Spinal cord (tissue), 10 donors: ENCODE results near the gene RAB17. TPM values are rescaled to one million over a fixed set of nuclear protein-coding genes. Genes with fewer than 3 reads are reported as not detected.

Source experiments
- DNase-seq, 6 donors: peaks; one replicate each; pipeline versions ENCODE4 v3.0.0 to v3.0.0-alpha.2; 2013 to 2015; ENCODE audit warnings: low spot score in 6 of 6, low read depth in 4 of 6
- H3K27ac ChIP-seq: one replicate; pipeline ENCODE4 v1.5.1; 2013; ENCODE audit warnings: low read depth, low read length, control low read depth
- H3K27me3 ChIP-seq: one replicate; pipeline ENCODE4 v1.6.1; 2013; ENCODE audit warnings: low read length; ENCODE audit not compliant: control insufficient read depth, insufficient read depth
- H3K36me3 ChIP-seq: one replicate; pipeline ENCODE4 v1.6.1; 2013; ENCODE audit warnings: low read length; ENCODE audit not compliant: control insufficient read depth, insufficient read depth
- H3K4me1 ChIP-seq: one replicate; pipeline ENCODE4 v1.6.1; 2013; ENCODE audit warnings: low read length; ENCODE audit not compliant: control insufficient read depth, insufficient read depth
- H3K4me3 ChIP-seq: one replicate; pipeline ENCODE4 v1.5.1; 2013; ENCODE audit warnings: low read depth, low read length, control low read depth
- H3K9me3 ChIP-seq: one replicate; pipeline ENCODE4 v1.6.1; 2013; ENCODE audit warnings: low read length; ENCODE audit not compliant: control insufficient read depth, insufficient read depth
- WGBS: methylation state at CpG from one replicate; pipeline ENCODE4 v1.1.5; 2013; ENCODE audit warnings: missing lambda C conversion rate; ENCODE audit not compliant: insufficient coverage; 5-methylcytosine and 5-hydroxymethylcytosine counted together
- polyA plus RNA-seq, 2 donors: library from polyadenylated mRNA; unstranded; fragments of 120-200 nt; gene quantifications; one replicate each; pipeline ENCODE4 v1.2.1, GENCODE V29; 2013; ENCODE audit not compliant: insufficient read length in 2 of 2
- total RNA-seq, 2 donors: library from RNA; depleted of rRNA in 1 of 2; stranded (reverse); fragments of 120-200 nt in 1 of 2; fragments of >200 nt in 1 of 2; gene quantifications; one replicate each; pipeline versions ENCODE4 v1.2.3 to v1.2.4, GENCODE V29; 2013 to 2014
- donor health status: healthy.

Gene RAB17
- total and polyA plus RNA-seq, 4 donors = 0.38 to 4.2 (median 1.9) TPM

DNA sequence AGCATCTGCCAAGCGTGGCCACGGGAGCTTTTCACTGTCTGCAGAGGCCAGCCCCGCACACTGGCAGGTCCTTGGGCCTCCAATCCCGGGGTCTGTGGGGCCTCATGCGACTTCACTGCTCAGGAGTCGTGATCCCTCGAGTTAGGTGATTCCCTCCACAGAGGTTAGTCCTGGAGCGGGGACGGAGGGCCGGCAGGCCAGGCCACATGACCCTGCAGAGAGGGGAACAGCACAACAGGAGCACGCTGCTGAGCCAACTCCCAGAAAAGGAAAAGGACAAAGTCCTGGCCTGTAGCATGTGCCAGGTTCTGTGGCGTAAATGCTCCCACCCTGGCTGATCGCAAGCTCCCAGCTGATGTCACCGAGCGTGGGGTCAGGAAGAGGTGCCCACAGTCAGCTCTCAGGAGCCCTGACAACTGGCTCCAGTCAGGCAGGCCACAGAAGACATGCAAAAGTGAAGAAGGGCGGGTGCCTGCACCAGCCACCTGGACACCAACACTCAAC lies 39.4 kb downstream of the RAB17 start:
- WGBS = 89% methylated on average over 16 of the region's 16 CpGs
- H3K4me1 ChIP-seq = peaks cover 8% of the 10 kb centered on the region
- peaks cover 1% of the 10 kb centered on the region for H3K9me3 ChIP-seq
- DNase-seq = no peak
- H3K4me3 ChIP-seq = no peak overlapping the region
- H3K27ac ChIP-seq = no peak overlapping the region
- H3K27me3 ChIP-seq = peaks cover 2% of the 10 kb centered on the region
- H3K36me3 ChIP-seq = no peaks in the 10 kb centered on the region

DNA sequence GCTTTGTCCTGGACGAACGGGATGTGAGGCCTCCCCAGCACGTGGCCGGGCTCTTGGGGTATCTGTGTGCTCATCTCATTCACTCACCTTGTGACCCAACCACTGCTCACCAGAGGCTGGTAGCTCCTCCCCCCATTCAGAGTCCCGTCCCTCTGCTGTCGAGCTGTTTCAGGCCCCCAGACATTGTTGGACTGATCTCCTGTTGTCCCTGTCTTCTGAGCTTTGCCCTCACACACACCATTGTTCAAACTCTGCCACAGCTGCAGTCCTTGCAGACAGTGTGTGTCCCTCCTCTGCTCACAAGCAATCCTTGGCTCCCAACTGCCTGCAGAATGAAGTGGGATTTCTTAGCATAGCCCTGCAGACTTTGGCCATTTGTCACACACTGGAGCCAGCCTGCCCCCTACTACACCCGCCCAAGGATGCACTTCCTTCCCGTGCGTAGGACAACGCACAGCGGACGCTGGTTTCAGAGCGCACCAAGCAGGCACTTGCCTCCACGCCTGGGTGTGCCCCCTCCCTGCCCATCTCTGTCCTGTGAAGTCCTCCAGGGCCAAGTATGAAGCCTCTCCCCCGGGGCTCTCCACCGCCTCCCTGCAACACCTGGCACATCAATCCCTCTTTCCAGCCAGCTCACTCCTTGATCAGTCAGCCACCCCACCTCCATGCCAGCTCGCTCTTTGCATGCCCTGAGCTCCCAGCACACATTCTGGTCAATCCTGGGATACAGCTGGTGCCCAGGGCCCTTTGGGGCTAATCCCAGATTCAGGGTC lies 40.7 kb downstream of the RAB17 start:
- Histone ChIP-seq H3K4me3 (no peak overlapping the region), H3K36me3 (no peaks in the 10 kb centered on the region), H3K9me3 (no peaks in the 10 kb centered on the region), H3K27me3 (peaks cover 2% of the 10 kb centered on the region), H3K27ac (no peak overlapping the region), H3K4me1 (peaks cover 8% of the 10 kb centered on the region)
- 72% methylated on average over 17 of the region's 17 CpGs for WGBS
- DNase-seq = no peak

DNA sequence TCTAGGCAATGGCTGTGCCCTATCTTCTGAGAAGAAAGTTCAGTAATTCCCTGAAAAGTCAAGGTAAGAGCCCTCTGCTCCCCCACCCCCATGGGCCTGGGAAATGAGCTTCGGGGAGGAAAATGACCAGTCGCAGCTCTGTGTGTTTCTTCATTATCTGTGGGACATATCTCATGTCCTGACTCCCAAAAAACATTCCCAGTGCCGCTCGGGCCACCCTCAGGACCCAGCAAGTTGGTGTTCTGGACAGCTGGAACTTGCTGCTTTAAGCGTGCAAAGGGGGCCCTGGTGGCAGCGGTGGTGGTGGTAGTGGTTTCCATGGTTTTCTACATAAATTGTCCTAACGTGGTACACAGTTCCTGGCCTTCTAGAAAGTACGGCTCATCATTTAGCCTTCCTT lies 41.3 kb downstream of the RAB17 start:
- no peak for DNase-seq
- no peak overlapping the region for H3K4me3 ChIP-seq
- no peaks in the 10 kb centered on the region for H3K36me3 ChIP-seq
- WGBS = 66% methylated on average over 6 of the region's 8 CpGs
- peaks cover 2% of the 10 kb centered on the region for H3K27me3 ChIP-seq
- H3K9me3 ChIP-seq = no peaks in the 10 kb centered on the region
- peaks cover 8% of the 10 kb centered on the region for H3K4me1 ChIP-seq
- H3K27ac ChIP-seq = no peak overlapping the region

DNA sequence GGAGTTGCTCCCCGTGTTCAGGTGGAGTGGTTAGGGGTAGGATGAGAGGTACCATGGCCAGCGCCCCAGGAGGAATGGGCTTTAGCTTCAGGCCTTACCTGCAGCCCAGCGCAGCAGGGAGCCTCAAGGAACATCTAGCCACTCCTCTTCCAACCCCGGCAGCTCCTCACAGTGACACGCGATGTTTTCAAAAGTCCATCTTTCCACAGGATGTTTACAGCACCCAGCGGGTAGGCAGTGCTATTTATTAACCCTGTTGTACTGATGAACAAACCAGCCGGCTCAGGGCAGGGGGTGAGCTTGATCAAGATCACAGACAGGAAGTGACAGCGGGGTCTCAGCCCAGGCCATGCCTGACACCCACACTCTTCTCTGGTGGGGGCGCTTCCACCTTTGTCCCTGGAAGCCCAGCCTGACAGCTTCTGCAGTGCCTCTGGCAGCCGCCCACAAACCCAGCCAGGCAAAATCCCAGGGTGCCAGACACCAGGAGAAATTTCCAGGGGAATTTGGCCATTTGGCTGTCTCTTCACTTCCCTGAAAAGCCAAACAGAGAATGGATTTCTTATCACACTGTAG lies 42.6 kb downstream of the RAB17 start:
- no peaks in the 10 kb centered on the region for H3K36me3 ChIP-seq
- peaks cover 2% of the 10 kb centered on the region for H3K27me3 ChIP-seq
- peaks cover 8% of the 10 kb centered on the region for H3K4me1 ChIP-seq
- peak in 1 of 6 donors; percentile 19 for DNase-seq
- 58% methylated on average over 8 of the region's 11 CpGs for WGBS
- no peak overlapping the region for H3K4me3 ChIP-seq
- H3K9me3 ChIP-seq = no peaks in the 10 kb centered on the region
- no peak overlapping the region for H3K27ac ChIP-seq

DNA sequence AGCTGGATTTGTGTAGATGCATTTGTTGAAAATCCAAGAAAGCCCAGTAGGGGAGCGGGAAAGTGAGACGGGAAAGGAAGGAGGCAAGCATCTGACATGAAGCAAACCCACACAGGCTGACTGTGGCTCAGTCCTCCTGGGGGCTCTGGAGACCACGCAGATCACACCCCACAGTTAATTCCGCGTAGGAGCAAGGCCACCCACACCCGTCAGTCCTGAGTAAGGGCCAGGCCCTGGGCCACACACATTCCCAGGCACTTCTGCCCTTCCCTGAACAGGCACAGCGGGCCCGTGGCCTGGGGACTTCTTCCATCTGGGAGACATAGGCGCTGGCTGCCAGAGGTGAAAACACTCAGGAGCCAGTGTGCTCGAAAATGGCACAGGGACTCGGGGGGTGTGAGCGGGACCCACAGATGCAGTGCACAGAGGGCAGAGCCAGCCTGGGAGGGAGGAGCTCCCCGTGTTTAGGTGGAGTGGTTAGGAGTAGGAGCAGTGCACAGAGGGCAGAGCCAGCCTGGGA lies 43.6 kb downstream of the RAB17 start:
- 86% methylated on average over 6 of the region's 13 CpGs for WGBS
- Histone ChIP-seq H3K27ac (no peak overlapping the region), H3K9me3 (no peaks in the 10 kb centered on the region), H3K4me1 (peaks cover 8% of the 10 kb centered on the region), H3K27me3 (peaks cover 2% of the 10 kb centered on the region), H3K36me3 (no peaks in the 10 kb centered on the region), H3K4me3 (no peak overlapping the region)
- DNase-seq = no peak

DNA sequence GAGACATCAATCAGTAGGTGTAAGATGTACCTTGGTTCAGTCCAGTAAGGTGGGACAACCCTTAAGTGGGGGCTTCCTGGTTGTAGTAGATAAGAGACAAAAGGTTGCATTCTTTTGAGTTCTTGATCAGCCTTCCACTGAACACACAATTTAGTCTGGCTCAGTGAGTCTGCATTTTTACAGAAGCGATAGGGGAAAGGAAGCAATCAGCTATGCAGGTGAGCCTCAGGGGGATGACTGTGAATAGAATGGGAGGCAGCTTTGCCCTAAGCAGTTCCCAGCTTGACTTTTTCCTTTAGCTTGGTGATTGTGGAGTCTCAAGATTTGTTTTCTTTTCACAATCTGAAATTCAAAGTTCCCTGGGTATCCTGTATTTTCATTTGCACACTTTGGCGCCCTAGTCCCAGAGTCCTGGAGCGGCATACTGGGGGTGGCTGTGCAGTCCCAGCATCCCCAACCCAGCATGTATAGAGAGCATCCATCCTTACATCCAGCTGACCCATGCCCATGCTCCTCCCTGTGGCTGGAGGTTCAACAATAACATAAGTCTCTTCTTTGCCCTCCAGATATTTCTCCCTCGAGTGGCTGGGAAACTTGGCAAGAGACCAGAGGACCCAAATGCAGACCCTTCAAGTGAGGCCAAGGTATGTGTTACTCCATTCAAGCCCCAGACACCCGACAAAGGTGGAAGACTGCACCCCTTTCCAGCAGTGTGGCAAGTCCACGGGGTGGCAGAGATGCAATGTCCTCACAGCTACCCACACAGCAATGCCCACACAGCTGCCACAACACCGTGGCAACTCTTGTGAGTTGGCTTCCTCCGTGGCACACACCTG lies 44.3 kb downstream of the RAB17 start:
- Histone ChIP-seq H3K27me3 (peaks cover 2% of the 10 kb centered on the region), H3K4me3 (no peak overlapping the region), H3K4me1 (peaks cover 10% of the 10 kb centered on the region), H3K9me3 (no peaks in the 10 kb centered on the region), H3K36me3 (no peaks in the 10 kb centered on the region), H3K27ac (no peak overlapping the region)
- 71% methylated on average over 6 of the region's 8 CpGs for WGBS
- peak in 1 of 6 donors; percentile 36 for DNase-seq

DNA sequence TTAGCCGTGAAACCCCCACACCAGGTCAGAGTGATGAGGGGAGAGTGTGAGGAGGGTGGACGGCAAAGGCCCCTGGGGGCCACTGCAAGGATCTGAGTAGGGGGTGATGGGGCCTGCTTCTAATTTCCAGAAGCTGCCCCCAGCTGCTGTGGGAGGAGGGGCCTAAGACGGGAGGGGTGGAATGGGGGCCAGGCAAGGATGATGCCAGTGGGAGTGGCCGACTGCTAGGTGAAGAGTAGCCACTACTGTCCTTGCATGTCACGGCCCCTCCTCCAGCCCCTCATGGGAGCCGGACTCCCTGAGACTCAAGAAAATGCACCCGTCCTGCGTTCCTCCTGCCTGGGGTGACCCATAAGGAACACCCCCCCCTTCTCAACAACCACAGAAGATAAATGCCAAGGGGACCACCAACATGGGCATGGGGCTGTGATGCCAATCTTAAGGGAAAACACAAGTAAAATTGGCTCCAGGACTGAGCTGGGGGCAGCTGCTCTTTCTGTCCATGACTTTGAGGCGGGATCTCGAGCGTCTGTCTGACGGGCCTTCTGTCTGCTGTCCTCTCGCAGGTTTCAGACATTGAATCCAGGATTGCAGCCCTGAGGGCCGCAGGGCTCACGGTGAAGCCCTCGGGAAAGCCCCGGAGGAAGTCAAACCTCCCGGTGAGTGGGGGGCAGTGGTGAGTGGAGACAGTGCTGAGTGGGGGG lies 48.4 kb downstream of the RAB17 start:
- Histone ChIP-seq H3K9me3 (no peaks in the 10 kb centered on the region), H3K36me3 (no peaks in the 10 kb centered on the region), H3K4me3 (no peak overlapping the region), H3K27me3 (no peaks in the 10 kb centered on the region), H3K4me1 (peaks cover 14% of the 10 kb centered on the region), H3K27ac (no peak overlapping the region)
- WGBS = 93% methylated on average over 17 of the region's 18 CpGs
- DNase-seq = no peak

DNA sequence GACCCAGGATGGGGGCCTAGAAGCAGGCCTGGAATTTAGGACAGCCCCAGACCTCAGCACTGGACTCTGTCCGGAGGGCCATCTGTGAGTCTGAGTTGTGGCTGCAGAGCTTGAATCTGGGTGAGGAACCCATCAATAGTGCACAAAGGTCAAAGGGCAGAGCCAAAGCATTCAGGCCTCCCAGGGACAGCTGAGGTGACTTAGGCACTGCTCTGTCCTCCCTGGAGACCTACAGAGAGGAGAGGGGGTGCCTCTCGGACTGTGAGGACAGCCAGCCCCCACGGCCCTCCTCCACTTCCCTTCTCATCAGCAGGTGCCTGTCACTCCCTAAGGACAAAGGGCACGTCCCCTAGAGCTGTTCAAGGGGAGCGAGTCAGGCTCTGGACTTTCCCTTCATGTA lies 49.3 kb downstream of the RAB17 start:
- 59% methylated on average over 3 of the region's 5 CpGs for WGBS
- Histone ChIP-seq H3K27ac (no peak overlapping the region), H3K4me1 (peaks cover 14% of the 10 kb centered on the region), H3K36me3 (no peaks in the 10 kb centered on the region), H3K9me3 (no peaks in the 10 kb centered on the region), H3K27me3 (no peaks in the 10 kb centered on the region), H3K4me3 (no peak overlapping the region)
- DNase-seq = no peak

DNA sequence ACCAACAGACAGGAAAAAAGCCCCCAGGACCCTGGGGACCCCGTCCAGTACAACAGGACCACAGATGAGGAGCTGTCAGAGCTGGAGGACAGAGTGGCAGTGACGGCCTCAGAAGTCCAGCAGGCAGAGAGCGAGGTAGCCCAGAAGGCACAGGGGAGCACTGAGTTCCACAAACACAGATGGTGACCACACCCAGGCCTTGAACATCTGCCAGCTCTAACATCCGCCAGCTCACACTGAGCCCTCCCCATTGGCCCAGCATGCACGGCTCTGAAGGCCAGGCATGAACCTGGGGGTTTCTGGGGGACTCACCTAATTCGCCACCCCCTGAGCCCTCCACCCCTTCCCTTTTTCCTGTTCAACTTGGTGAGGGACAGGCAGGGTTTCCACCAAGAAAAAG lies 49.7 kb downstream of the RAB17 start:
- DNase-seq = peak in 1 of 6 donors; percentile 60
- Histone ChIP-seq H3K9me3 (no peaks in the 10 kb centered on the region), H3K4me3 (no peak overlapping the region), H3K36me3 (no peaks in the 10 kb centered on the region), H3K27ac (no peak overlapping the region), H3K27me3 (no peaks in the 10 kb centered on the region), H3K4me1 (peaks cover 14% of the 10 kb centered on the region)
- 69% methylated on average over 5 of the region's 6 CpGs for WGBS
